NCI-H2081 (cell line): Measurements from ENCODE around the gene SYT9.
"Not testable (repeated sequence)": the region's sequence is repeated elsewhere in the genome, so short reads cannot be mapped to it uniquely, and the experiment has no call there.

Experiments used
- DNase-seq, 2 experiments: peaks; one replicate each; lab custom pipeline; 2025; lab: John Stamatoyannopoulos, UW

SYT9 gene

DNA sequence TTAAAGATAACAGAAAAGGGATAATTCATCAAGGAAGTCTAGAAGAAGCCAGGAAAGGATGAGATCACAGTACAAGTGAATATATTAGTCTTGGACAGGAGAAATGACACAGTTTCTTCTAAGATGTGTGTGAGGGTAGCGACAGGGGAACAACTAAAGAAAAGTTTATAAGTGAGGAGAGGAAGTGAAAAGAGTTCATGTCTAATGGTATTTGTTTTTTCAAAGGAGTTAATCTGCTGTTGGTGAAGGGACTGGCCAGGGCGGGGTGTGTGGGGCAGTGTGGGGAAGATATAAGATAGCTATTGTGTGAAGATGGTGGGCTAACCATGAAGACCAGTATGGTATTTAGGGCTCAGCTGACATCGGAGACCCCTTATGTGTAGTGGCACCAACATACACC, 254.5 kb downstream of the SYT9 start:
- no peak for DNase-seq

DNA sequence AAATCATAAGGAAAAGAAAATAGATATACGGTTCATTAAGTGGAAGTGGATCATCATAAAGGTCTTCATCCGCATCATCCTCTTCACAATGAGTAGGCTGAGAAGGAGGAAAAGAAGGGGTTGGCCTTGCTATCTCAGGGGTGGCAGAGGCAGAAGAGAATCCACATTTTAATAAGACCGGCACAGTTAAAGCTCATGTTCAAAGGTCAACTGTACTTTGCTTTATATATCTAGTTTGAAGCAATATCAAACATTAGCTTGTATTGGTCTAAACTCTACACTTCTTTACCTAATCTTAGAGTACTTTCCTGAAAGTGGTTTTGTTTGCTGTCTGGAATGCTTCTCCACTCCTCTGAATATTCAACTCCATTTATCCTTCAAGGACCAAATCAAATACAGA, 256.4 kb downstream of the SYT9 start:
- DNase-seq: no peak

GRCh38 chr11:7509966-7510365, 258.3 kb downstream of the SYT9 start:
- no peak for DNase-seq

DNA sequence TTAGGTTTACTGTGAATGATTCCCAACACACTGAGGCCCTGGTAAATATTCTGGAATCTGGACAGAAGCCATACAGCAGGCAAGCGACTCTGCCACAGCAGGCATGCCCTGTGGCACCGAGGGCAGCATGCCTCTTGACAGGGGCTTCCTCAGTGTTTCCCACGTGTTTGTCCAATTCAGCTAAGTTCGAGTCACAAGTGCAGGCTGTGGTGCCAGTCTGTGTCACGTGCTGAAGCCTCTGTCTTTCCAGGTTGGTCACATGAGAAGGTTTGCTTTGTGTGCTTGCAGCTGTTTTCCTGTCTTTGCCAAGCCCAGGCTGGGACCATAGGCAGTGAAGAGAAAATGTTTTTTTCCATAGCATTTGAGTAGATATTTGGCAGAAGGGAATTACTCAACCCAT, 259.7 kb downstream of the SYT9 start:
- peak in 1 of 2 experiments; percentile 48 for DNase-seq

GRCh38 chr11:7512525-7513233, 261.0 kb downstream of the SYT9 start:
- no peak for DNase-seq

DNA sequence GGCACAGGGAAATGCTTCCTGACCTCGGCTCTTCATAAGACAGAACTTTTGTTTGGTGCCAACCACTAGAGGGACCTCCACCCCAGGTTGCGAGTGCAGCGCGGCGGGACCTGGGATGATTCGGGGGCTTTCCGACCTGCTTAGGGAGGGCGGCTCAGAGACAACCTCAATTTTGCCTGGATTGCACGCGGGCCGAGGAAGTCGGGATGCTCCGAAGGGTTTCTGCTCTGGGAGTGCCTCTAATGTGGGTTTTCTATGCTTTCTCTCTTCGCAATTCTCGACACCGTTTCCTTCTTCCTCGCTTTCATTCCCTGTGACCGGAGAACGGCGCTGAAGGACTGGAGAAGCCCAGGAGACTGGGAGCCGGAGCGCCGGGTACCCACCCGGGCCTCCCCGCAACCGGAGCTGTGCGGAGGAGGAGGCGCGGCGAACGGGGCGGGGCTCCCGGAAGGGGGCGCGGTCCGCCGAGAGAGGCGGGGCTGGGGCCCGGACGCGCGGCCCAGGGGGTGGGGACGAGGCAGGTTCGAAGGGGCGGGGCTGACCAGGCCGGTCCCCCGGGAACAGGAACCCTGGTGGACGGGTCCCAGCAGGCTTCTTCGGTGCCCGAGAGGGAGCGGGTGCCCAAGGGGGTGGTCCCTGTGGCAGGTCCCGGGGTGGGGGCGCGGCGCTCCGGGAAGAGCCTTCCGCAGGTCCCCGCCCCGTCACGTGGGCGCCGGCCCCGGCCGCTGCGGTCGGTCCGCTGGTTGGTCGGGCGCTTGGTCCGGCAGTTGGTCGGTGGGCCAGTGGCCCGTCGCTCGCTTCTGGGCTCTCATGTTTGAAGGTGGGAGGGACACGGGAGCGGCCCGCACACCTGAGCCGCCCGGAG, 261.8 kb downstream of the SYT9 start, which contains the start of gene PPFIBP2:
TSS of gene PPFIBP2 (plus strand) at position 766 of the 865 bp plus-strand sequence. CDS start 35,477 bp downstream, outside the sequence.
- DNase-seq: peak; percentile 36 to 40

GRCh38 chr11:7514099-7514591, 262.4 kb downstream of the SYT9 start:
- no peak for DNase-seq

DNA sequence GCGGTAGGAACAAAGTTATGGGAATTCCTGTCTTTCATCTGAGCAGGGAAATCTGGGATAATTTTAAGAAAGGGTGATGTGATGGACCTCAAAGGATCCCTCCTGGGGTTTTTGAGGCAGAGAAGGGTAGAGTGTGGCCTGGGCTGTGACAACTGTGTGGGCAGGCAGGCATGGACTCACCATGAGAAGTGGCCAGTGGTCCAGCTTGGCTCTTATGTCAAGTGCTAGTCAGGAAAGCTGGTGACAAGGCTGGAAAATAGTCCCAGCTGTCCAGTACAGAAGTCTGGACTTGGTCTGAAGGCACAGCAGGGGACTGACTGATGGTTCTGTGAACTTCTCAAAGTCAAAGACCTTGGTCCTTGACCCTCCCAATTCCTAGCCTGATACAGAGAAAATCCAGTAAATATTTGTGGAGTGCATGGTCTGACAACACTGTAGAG, 263.8 kb downstream of the SYT9 start:
- no peak for DNase-seq

- DNase-seq: no peak
Observed at GRCh38 chr11:7516475-7516874, 264.8 kb downstream of the SYT9 start.

DNA sequence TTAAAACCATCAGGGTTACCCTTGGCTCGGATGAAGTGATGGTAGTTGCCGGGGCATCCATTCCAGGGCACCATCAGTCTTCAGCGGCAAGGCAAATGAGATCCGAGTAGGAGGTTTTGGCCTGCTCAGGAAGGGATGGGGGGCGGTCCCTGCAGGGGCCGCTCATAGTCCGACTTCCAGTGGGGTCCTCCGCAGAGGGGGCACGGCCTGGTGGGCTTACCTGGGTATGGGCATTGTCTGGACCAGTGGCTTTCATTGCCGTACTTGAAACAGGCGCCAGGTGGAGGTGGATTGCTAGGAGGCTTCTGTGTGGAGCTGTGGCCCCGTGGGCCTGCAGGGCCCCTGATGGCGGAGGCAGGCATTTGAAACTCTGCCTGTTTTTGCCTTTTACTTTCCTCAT, 266.0 kb downstream of the SYT9 start:
- DNase-seq: not testable (repeated sequence)
